HUDEP-2 (cell line): Measurements from ENCODE around the gene ODAM.
"Not testable (repeated sequence)": the region's sequence is repeated elsewhere in the genome, so short reads cannot be mapped to it uniquely, and the experiment has no call there.

ENCODE experiments used
- DNase-seq, 76 experiments: peaks; one replicate each; lab custom pipeline; 2025; ENCODE audit not compliant: unreplicated experiment in 76 of 76; lab: John Stamatoyannopoulos, UW

Gene ODAM

GRCh38 chr4:70195425-70195824 is at the start of gene ODAM:
ODAM (plus strand) TSS chr4:70195725; CDS start chr4:70196544, 819 bp downstream.
- DNase-seq, result no peak

- no peak for DNase-seq
These were observed 44.3 kb upstream of the ODAM start for GRCh38 chr4:70151271-70151670.

GRCh38 chr4:70152088-70152487 is 43.4 kb upstream of the ODAM start:
- DNase-seq, result no peak

GRCh38 chr4:70153937-70154336 is 41.6 kb upstream of the ODAM start, which contains the start of gene PRR27:
PRR27 (plus strand) TSS chr4:70154237; CDS start chr4:70154376, 139 bp downstream.
- no peak for DNase-seq

- DNase-seq, result no peak
These were observed 36.9 kb upstream of the ODAM start for GRCh38 chr4:70158576-70158975.

GRCh38 chr4:70177090-70177489 is 18.4 kb upstream of the ODAM start:
- no peak for DNase-seq

- no peak for DNase-seq
These were observed 17.4 kb upstream of the ODAM start for GRCh38 chr4:70178075-70178660.

- no peak for DNase-seq
These were observed 15.7 kb upstream of the ODAM start for GRCh38 chr4:70179811-70180210.

GRCh38 chr4:70181864-70182263 is 13.7 kb upstream of the ODAM start:
- no peak for DNase-seq

GRCh38 chr4:70182517-70183167 is 12.9 kb upstream of the ODAM start:
- no peak for DNase-seq

GRCh38 chr4:70183168-70183939 is 12.2 kb upstream of the ODAM start:
- DNase-seq, result peak in 42 of 76 experiments; percentile 0 to 55 (median 16)

GRCh38 chr4:70183940-70184246 is 11.6 kb upstream of the ODAM start:
- no peak for DNase-seq

- no peak for DNase-seq
These were observed 8.3 kb upstream of the ODAM start for GRCh38 chr4:70187216-70187615.

GRCh38 chr4:70190579-70190978 is 4.9 kb upstream of the ODAM start:
- DNase-seq, result no peak

- no peak for DNase-seq
These were observed 3.9 kb upstream of the ODAM start for GRCh38 chr4:70191647-70192046.

GRCh38 chr4:70192895-70193294 is 2.6 kb upstream of the ODAM start:
- DNase-seq, result no peak

GRCh38 chr4:70196857-70197256 is 1.3 kb downstream of the ODAM start:
- no peak for DNase-seq

- no peak for DNase-seq
These were observed 2.3 kb downstream of the ODAM start for GRCh38 chr4:70197842-70198241.

- no peak for DNase-seq
These were observed 8.1 kb downstream of the ODAM start for GRCh38 chr4:70203601-70204000.

- not testable (repeated sequence) for DNase-seq
These were observed 17.2 kb downstream of the ODAM start for GRCh38 chr4:70212752-70213151.

GRCh38 chr4:70216109-70216508 is 20.6 kb downstream of the ODAM start:
- not testable (repeated sequence) for DNase-seq

- not testable (repeated sequence) for DNase-seq
These were observed 21.0 kb downstream of the ODAM start for GRCh38 chr4:70216550-70216949.
